GM19455 (cell line): ENCODE data around the gene EHD1.

Source experiments
- ATAC-seq: cut with Tn5 transposase; IDR thresholded peaks from one replicate; pipeline ENCODE4 v1.9.1; 2021; ENCODE audit not compliant: unreplicated experiment

Gene EHD1

DNA sequence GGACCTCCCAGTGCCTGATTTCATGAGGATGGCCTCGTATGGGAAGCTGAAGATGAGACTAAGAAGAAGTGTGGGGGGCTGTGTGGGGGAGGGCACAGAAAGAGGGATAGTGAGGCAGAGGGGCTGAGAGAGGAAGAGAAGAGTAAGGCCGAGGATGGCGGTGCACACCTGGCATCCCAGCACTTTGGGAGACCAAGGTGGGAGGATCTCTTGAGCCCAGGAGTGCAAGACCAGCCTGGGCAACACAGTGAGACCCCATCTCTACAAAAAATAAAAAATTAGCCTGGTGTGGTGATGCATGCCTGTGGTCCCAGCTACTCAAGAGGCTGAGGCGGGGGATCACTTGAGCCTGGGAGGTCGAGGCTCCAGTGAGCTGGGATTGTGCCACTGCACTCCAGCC, 13.5 kb upstream of the EHD1 start:
- ATAC-seq = no peak

DNA sequence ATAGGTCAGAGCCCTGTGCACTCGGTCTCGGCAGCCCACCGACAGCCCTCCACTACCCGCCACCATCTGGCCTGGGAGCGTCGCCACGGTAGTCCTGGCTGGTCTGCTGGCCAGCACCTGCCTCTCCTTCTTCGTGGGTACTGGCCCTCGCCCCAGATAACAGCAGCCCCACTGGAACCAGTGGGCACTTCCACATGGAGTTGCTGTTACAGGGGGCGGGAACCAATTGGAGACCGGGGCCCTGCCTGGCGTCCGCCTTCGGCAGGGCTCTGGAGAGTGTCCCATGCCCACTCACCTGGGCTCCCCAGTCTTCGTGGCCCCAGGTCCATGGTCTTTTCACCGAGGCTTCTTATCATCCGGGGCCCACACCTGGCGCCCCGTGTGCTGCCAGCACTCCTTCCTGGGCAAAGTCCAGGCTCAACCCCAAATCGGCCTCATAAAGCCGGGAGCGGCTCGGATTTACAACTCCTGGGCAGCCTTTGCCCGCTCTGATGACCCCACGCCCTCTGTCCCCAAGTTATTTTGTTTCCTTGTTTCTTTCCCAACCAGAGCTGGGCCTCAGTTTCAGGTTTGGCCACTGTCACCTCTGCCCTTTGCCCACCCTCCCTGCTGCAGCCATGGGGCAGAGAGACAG, 12.9 kb upstream of the EHD1 start:
- ATAC-seq = no peak

DNA sequence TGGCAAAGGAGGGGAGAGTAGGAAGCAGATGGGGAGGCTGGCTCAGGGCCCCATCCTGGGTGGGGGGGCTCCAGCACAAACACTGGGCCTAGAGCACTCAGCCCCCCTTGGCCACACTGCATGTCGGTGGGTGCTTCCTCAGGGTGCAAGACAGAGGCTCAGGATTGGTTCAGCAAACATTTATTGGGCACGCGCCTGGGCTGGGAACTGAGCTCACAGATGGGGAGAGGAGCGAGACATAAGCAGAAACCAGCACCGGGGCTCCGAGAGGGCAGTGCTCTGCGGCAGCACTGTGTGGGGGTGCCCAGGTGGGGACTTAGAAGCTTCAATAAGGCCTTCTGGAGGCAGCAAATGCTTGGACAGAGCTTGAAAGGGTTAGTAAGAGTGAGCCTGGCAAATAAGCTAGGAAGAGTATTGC, 12.1 kb upstream of the EHD1 start:
- no peak for ATAC-seq

DNA sequence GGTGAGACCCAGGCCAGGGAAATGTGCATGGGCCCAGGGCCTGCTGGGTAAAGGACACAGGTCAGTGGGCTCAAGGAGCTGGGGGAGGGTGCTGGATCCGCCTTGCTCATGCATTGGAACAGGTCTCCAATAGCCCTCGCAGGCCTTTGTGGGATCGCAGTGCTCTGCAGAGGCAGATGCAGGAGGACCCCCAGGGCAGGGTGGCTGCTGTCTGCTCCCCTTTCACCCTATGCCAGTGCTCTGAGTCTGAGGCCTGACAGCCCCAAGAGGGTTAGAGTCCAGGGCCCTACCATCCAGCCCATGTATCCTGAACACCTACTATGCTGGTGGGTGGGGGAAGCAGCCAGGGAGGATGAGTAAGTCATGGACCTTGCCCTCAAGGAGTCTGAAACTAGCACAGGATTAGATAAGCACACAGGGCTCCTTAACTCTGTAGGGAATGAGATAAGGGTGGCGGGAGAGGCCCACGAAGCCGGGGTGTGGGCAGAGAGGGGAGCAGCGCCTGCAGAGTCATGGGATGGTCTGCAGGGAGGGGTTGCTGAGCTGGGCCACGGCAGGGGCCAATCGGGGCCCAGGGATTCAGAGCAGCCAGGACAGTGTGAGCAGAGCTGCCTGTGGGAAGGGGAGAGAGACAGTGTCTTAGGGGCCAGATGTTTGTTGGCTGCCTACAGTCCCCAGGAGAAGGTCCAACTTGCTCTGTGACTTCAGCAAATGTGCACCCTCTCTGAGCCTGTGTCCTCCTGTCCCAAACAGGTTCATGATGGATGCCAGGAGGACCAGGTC, 10.5 kb upstream of the EHD1 start:
- ATAC-seq = no peak

- no peak for ATAC-seq
Observed at GRCh38 chr11:64888406-64888728, 9.9 kb upstream of the EHD1 start.

DNA sequence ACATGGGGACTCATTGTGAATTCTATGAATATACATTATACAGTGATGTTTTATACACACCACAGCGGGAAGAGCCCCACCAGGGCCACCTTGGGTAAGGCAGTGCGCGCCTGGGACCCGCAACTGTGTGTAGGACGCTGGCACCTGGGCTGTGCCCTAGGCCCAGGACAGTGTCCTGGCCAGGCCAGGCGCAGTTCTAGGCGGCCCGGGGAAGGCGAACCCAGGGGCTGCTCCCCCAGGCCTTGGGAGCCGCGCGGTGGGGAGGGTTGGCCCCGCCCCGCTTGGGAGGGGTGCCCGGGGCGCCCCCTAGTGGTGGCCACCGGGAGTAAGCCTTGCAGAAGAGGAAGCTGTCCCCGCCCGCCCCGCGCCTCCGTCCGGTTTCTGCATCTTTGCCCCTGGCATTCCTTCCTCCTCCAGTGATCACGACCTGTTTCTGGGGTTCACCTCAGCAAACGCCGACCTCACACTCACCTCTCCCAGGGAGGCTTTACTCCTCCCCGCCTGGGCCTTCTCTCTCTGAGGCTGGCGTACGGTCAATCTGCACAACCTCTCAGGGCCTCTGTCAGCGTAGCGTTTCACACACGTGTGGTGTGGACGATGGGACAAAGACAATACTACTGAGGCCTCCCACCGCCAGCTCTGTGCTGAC, 9.5 kb upstream of the EHD1 start:
- peak; percentile 72 for ATAC-seq

DNA sequence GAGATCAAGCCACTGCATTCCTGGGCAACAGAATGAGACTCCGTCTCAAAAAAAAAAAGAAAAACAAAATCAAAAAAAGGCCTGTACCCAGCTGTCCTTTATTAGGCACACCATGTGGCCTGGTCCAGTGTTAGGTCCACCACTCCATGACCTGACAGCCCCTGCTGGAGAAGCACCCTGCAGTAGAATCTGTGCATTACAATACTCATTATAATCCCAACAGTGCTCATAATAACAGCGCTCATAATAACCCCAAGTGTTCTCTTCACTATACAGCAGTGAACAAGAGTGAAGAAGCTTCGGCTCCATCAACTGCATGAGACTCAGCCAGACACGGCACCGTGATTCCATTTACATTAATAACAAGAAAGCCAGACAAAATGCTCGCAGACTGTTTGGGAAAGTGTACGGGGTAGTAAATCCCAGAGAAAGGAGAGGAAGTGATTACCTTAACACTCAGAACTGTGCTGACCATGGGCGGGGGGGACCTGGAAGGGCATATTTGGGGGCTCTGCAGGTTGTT, 8.9 kb upstream of the EHD1 start:
- ATAC-seq = no peak

DNA sequence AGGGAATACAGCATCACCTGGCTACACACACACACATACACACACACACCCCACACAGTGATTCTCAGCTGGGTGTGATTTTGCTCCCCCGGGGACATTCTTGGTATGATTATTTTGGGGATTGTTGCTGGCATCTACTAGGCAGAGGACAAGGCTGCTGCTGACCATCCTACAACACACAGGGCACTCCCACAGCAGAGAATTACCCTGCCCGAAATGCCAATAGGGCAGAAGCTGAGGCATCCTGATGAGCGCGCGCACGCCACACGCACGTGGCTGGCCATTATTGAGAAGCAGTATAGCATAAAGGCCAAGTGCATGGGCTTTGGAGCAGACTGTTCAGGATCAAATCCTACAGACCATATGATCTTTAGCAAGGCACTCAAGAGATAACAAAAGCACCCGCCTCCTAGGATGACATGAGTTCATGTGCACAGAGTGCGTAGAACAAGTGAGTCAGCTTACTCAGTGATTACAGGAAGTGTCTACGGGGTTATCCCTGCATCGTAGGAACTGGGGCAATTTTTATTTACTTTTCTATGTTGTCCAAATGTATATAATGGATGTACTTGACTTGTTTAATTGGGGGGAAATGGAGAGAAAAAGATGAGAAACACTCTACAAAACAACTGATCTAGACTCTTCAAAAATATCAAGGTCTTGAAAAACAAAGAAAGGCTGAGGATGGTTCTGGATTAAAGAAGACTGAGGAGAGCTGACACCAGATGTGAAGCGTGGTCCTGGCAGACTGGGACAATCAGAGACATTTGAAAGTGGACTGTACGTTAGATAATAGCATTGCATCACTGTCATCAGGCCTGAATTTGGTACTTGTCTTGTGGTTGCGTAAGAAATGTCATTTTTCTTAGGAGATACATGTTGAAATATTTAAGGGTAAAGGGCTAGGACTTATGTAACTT, 7.2 kb upstream of the EHD1 start:
- no peak for ATAC-seq

DNA sequence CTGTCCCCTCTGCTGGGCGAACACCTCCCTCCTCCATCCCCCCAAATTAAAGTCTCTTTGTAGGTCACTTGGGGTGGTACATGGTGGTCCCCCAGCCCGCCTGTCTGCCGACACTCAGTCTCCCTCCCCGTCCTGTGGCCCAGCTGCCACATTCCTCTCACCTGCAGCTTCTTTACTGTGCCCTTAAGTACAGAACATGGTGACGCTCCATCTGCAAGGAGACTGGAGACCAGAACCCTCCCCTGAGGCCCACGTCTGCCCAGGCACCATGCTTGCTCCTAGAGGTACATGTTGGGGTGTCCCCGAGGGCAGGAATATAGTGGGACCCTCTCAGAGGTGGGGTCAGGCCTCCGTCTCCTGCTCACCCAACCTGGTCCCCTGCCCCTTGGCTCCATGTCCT, 5.6 kb upstream of the EHD1 start:
- no peak for ATAC-seq

- no peak for ATAC-seq
Observed at GRCh38 chr11:64883575-64883974, 5.2 kb upstream of the EHD1 start.

GRCh38 chr11:64882243-64882642, 3.8 kb upstream of the EHD1 start:
- ATAC-seq = no peak

- ATAC-seq = no peak
Observed at GRCh38 chr11:64881476-64881875, 3.1 kb upstream of the EHD1 start.

- ATAC-seq = no peak
Observed at GRCh38 chr11:64880240-64881001, 2.0 kb upstream of the EHD1 start.

- peak; percentile 1 for ATAC-seq
Observed at GRCh38 chr11:64879244-64879900, 951 bp upstream of the EHD1 start.

GRCh38 chr11:64878223-64878493, 263 bp downstream of the EHD1 start:
- peak; percentile 19 for ATAC-seq

DNA sequence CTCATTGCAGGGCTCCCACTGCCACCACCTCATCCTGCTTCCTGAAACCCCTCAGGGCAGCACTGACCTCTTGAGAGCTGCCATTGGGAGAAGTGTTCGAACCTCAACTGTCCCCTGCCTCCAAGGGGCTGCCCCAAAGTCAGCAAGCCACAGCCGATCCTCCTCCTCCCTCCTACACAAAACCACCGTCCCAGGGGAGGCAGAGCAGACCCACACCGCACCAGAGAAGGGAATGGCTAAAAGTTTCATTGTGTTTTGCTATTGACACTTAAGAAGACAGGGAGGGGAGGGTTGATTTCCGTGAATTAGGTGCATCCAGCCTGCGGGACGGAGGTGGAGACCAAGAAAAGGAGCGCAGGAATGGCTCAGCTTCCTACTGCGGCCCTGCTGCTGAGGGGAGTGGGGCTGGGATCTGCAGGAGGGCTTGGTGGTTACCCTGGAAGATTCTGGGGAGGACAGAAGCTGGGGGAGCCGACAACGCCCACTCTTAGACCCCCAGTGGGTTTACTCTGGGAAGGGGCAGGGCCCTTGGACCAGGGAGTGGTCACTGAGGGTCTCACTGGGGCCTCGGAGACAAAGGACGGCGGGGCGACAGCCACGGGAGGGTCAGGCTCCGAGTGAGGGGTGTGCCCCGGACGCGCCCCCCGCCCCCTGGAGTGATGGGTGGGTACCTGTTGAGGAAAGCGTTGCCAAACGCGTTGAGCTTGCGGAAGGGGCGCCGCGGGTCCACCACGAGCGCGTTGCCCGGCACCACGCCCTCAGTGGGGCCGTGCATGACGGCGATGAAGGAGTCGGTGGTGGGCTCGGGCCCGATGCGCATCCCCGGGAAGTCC, 815 bp downstream of the EHD1 start:
- no peak for ATAC-seq

- no peak for ATAC-seq
Observed at GRCh38 chr11:64876835-64877341, 1.5 kb downstream of the EHD1 start.

DNA sequence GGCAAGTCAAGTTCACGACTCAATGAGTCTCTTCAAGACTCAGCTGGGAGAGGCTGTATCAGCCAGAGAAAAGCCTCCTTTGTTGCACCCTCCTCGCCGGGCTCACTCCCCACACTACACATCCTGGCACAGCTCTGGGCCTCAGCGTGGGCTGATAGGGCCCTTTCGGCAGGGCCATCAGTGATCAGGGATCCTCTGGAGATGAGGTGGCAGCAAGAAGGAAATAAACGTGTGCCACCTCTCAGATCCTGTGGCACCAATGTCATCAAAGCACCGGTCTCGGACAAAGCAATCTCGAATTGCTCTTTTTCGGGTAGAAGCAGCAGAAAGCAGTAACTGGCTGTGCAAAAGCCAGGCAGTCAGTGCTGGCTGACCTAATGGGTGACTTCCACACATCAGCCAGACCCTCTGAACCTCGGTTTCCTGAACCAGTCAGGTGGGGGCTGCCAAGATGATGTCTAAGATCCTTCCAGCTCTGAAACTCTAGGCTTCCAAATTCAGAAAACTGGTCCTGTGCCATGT, 2.1 kb downstream of the EHD1 start:
- no peak for ATAC-seq
